KOPT-K1 (cell line): ENCODE data around the gene TMPRSS13.

Experiments used
- H3K27ac ChIP-seq: fragments of 200-600 bp; sonication (generic); 2 replicates; pipeline ENCODE4 v1.5.1; 2016; ENCODE audit warnings: antibody characterized with exemption, mild to moderate bottlenecking, low read depth, low read length; ENCODE audit not compliant: poor library complexity, severe bottlenecking
- H3K36me3 ChIP-seq: fragments of 200-600 bp; sonication (generic); 2 replicates; pipeline ENCODE4 v1.5.1; 2017; ENCODE audit warnings: antibody characterized with exemption, mild to moderate bottlenecking, low read length, moderate library complexity; ENCODE audit not compliant: insufficient read depth
- H3K9me3 ChIP-seq: fragments of 200-600 bp; sonication (generic); 2 replicates; pipeline ENCODE4 v1.5.1; 2017; ENCODE audit warnings: antibody characterized with exemption, low read length, mild to moderate bottlenecking; ENCODE audit not compliant: insufficient read depth, poor library complexity, severe bottlenecking

Gene TMPRSS13

DNA sequence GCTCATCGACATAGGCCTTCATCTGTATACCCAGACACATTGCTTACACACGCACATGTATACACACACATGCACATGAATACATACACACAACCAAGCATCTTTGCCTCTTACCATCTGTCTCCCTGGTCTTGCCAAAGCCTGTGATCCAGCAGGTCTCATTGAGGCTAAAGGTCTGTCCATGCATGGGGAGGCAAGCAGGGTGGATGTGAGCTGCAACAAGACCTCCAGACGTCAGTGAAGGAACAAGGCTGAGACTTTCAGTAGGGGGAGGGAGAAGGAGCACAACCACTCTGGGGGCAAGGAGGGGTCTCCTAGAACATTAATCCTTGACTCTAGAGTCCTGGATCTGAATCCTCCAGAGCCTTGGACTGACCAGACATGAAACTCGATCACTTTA is 23.7 kb downstream of the TMPRSS13 start:
- Histone ChIP-seq H3K36me3 (no peaks in the 10 kb centered on the region), H3K9me3 (no peaks in the 10 kb centered on the region), H3K27ac (no peak overlapping the region)

DNA sequence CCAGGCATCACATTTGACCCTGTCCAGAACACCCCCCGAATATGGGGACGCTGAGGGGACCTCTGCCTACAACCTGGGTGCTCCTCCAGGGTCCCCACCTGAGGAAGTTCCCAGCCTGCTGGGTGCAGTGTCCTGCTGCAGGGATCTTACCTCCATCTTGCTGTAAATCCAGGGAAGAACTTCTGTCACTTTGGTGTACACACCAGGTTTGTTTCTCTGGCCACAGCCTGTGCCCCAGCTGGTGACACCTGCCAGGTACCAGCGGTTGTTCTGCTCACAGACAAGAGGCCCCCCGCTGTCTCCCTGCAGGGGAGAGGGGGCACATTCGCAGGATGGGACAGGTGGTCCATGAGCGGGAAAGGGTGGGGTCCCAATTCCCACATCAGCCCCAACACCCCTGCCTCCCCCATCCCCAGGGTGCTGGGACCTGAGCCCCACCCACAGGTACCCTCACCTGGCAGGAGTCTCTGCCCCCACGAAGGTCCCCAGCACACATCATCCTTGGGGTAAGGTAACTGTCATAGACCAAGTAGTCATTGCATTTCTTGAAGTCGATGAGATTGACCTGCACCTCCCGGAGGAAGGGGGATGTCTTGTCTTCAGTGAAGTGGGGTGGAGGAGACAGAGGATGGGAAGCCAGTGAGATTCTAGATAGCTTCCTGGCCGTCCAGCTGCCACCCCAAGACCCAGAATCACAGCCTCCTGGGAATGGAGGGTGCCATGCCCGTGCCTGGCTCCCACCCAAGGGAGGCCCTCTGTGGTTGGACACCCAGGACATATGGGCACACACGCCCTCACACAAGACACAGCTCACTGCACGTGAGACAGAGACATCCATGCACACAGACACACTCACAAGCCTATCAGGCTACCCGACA is 25.5 kb downstream of the TMPRSS13 start:
- H3K27ac ChIP-seq: no peak overlapping the region
- no peaks in the 10 kb centered on the region for H3K9me3 ChIP-seq
- no peaks in the 10 kb centered on the region for H3K36me3 ChIP-seq

DNA sequence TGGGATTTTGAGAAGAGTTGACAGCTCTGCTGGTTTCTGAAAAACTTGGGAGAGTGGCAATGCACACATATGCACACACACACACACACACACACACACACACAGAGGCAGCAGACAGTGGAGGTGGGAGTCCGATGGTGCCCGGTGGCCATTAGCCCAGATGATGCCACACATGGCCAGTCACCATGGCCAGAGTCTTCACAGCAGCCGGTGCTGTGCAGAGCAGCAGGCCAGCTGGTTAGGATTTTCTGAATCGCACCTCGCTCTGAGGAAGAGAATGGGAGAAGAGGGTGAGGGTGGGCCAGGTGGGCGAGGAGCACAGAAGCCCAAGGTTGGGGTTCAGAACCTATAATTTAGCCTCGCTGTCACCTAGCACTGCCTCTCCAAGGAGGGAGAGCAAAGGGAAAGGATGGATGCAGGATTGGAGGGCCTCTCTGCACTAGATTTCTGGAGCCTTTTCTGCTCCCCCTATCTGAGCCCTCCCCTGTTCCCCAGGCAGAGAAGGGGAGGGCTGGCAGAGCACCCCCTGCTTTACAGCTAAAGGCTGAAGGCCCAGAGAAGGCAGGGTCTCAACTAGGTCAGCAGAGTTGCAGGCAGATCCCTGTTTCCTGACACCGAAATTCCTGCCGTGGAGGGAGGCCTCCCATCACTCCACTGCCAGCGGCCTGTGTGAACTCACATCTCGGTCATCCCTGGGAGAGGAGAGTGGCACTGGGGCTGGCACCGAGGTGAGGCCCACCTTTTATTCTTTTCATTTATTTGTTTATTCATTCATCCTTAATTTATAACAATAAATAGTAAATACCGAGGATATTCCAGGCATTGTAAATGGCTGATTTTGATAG is 27.0 kb downstream of the TMPRSS13 start:
- H3K9me3 ChIP-seq: no peaks in the 10 kb centered on the region
- no peak overlapping the region for H3K27ac ChIP-seq
- H3K36me3 ChIP-seq: no peaks in the 10 kb centered on the region

DNA sequence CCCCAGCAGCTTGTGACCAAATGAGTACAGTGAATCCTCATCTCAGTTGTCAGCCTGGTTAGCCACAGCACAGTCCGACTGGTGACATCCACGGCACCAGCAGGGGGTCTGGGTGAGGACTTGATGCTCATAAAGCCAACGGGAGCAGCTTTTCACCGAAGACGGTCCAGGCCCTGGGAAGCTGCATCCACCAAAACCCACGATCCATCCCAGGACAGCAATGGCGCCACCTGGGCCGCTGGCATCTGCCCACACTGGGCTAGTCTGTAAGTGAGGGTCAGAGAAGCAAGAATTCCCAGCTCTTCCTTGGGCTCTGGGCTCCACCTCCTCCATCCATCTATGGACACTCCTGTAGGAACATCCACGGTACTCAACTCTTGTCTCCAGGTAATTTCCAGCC is 27.6 kb downstream of the TMPRSS13 start:
- Histone ChIP-seq H3K9me3 (no peaks in the 10 kb centered on the region), H3K27ac (no peak overlapping the region), H3K36me3 (no peaks in the 10 kb centered on the region)

DNA sequence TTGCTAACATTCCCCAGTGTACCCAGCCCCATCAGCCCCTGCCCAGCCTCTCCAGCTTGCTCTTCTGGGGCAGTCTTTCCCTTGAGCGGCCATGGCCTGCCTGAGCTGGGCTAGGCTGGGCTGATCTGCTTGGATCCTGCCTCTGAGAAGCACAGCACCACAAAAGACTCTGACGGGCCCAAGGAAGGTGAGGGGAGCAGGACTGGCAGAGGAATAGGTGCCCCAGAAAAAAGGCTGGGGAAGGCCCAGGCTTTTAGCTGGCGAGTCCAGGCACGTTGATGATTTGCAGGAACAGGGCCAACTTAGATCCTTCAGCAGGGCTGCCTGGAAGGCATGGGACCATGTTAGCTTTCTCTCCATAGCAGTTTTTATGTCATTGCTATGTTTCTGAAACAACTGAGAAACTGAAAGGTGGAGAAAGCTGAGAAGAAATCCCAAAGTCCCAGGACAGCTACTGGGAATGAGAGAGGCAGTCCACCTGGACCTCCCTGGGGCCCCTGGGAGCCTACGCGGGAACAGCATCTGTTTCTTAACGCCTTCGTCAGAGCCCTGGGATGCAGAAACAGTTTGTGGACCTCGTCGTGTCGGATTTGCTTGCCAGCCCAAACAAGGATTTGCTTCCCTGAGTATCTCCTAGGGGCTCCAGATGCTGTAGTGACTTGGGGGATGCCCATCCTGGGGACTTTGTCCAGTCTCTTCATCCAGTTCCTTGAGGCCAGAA is 28.3 kb downstream of the TMPRSS13 start:
- Histone ChIP-seq H3K36me3 (no peaks in the 10 kb centered on the region), H3K27ac (no peak overlapping the region), H3K9me3 (no peaks in the 10 kb centered on the region)

DNA sequence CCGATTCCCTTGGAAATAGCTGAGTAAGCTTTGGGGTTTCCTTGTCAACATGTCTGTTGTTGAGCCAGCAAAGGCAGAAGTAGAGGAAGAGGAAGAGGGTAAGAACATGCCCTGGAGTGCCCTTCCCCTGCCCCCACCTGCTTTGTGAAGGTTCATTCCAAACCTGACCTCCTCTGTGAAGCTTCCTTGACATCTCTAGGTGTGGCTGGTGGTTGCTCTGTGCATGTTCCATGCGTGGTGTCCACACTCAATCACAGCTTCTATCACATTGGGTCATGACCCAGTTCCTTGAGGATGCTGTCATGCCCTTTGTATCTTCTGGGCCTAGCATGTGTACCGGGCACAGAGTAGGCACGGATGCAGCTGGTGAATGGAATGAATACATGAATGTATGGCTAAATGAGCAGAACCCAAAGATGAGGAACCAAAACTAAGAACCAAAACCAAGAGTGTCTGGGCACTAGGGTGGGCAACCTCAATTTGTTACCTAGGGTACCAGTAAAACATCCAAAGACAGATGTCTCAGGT is 29.0 kb downstream of the TMPRSS13 start:
- H3K9me3 ChIP-seq: no peaks in the 10 kb centered on the region
- no peak overlapping the region for H3K27ac ChIP-seq
- no peaks in the 10 kb centered on the region for H3K36me3 ChIP-seq

DNA sequence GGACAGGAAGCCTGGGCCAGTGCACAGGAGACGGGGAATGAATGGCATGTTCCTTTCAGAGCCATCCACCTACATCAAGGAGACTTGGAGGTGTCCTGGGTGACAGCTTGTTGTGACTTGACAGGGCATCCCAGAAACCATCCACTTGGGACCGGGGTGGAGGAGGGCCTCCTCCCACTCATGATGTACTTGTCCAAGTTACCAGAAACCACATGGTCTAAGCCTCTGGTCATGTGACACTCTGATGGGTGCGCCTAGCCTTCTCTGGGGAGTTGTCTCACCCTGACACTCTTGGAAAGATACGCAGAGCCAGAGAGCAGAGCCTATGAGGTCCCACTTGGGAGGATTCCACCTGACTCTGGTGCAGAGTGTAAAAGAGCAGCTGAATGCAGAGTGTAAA is 31.1 kb downstream of the TMPRSS13 start:
- no peaks in the 10 kb centered on the region for H3K36me3 ChIP-seq
- H3K27ac ChIP-seq: no peak overlapping the region
- no peaks in the 10 kb centered on the region for H3K9me3 ChIP-seq

DNA sequence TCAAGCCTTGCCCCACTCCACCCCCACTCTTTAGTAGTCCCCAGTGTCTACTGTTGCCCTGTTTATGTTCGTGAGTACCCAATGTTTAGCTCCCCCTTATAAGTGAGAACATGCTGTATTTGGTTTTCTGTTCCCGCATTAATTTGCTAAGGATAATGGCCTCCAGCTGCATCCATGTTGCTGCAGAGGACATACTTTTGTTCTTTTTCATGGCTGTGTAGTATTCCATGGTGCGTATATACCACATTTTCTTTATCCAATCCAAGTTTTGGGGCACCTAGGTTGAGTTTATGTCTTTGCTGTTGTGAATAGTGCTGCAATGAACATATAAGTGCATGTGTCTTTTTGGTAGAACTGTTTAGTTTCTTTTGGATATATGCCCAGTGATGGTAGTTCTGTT is 36.6 kb downstream of the TMPRSS13 start:
- Histone ChIP-seq H3K27ac (no peak overlapping the region), H3K9me3 (peaks cover 4% of the 10 kb centered on the region), H3K36me3 (no peaks in the 10 kb centered on the region)

DNA sequence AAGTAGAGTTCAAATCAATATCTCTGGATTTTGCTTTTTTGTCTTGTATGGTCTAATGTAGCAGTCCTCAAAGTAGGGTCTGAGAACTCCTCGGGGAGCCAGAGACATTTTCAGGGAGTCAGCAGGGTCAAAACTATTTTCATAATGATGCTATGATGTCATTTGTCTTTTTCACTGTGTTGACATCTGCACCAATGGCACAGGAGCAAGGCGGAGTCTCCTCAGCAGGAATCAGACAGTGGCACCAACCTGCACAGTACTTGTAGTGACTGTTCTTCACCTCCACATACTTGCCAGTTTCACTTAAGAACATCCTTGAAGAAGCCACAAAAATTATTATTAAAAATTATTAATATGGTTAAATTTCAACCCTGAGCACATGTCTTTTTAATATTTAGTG is 37.8 kb downstream of the TMPRSS13 start:
- Histone ChIP-seq H3K36me3 (no peaks in the 10 kb centered on the region), H3K9me3 (peaks cover 4% of the 10 kb centered on the region), H3K27ac (no peak overlapping the region)

DNA sequence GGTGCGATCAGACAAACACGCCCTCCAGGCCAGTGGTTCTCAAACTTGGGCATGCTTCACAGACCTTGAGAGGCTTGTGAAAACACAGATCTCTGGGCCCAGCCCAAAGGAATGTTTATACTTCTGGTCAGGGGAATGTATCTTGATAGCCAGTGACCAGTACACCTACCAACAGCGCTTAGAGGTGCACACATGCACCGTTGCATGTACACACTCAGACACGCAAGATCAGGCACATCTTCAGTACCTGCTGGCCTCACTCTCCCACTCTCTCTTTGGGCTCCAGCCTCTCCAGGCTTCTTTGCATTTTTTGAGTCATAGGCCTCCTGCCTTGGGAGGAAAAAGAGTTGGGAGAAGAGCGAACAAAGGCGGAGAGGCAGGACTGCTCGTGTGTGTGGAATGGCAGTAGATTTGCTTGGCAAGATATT is 41.0 kb downstream of the TMPRSS13 start:
- Histone ChIP-seq H3K9me3 (peaks cover 4% of the 10 kb centered on the region), H3K36me3 (no peaks in the 10 kb centered on the region), H3K27ac (no peak overlapping the region)

DNA sequence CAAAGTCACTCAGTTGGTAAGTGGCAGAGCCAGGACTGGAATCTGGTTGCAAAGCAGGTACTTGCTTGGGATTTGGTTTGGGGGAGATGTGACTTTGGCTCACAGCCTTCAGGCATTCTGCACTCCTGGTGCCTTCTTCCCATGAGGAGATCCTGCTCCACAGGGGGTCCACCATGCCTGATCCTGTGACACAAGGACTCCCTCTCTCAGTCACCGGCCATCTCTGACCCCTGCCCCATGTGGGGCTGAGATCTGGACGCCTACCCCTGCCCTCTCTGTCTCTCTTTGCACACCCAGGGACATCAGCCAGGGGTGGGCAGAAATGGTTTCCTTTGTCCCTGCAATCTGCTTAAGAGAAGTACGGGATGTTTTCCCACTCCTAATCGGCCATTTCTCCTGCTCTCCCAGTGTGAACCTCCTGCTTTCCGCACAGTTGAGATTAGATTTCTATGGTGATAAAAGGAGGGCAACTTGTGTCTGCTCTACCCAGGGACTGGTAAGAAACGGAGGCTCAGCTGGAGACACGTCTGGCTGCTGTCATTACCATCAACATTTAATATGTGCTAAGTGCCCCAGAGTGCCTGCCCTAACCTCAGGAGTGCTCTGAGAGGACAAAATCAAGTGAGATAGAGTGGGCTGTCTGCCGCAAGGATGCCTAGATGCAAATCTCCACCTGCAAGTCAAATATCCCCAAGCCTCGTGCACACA is 41.6 kb downstream of the TMPRSS13 start:
- no peak overlapping the region for H3K27ac ChIP-seq
- H3K9me3 ChIP-seq: peaks cover 4% of the 10 kb centered on the region
- H3K36me3 ChIP-seq: no peaks in the 10 kb centered on the region

DNA sequence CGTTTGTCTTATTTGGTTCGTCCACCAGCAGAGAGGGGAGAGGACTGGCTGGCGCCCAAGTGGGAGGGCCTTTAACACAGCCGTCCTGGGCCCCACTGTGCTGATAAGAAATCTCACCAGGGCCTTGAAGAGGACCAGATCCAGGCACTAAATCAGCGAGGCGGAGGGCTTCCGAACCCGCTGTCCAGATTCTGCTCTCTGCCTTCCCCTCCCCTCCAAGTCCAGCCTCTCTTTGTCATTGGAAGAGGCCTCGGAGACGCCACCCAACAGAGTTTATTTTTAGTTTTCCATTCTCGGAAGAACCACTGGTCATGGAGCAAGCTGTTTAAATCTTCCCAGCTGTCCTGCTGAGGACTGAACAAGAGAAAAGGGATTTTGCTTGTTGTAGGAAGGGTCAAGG is 43.4 kb downstream of the TMPRSS13 start:
- Histone ChIP-seq H3K36me3 (no peaks in the 10 kb centered on the region), H3K9me3 (peaks cover 4% of the 10 kb centered on the region), H3K27ac (no peak overlapping the region)

DNA sequence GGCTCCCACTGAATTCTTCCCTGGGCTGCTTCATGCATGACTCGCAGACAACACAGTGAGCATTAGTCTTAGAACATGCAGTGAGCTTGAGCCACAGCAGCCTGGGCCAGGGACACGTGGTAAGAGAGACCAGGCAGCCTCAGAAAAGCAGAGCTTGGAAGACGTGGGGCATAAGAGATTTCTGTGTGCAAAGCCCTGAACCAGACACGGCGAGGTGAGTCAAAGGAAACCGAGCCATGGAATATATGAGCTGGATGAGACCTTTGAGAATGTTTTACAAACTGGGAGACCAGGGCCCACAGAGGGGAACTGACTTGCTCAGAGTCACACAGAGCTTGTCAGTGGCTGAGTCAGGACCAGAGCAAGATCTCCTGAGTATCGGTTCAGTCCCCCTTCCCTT is 44.2 kb downstream of the TMPRSS13 start:
- no peak overlapping the region for H3K27ac ChIP-seq
- H3K36me3 ChIP-seq: no peaks in the 10 kb centered on the region
- peaks cover 3% of the 10 kb centered on the region for H3K9me3 ChIP-seq

DNA sequence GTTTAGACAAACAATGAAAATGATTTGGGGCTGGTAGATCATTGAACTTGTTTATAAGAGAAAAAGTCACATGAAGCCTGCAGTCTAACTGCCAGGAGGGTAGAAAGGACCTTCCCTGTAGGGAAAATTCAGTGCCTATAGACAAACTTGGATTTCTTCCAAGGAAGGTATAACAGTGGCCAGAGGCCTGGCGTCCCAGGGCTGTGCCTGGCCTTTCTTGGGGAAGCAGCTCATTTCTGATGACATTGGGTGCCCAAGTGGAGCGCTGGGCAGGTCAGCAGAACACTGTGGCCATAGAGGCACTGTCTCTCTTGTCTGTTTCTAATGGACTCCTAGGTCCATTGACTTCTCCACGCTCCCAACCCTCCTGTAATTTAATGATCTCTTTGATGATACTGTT is 46.1 kb downstream of the TMPRSS13 start:
- Histone ChIP-seq H3K36me3 (no peaks in the 10 kb centered on the region), H3K27ac (no peak overlapping the region)

More for the DNA sequence above, 46.1 kb downstream of the TMPRSS13 start:
- H3K9me3 ChIP-seq: no peaks in the 10 kb centered on the region
